Measurements from ENCODE around the gene NCK2. TPM values are rescaled to one million over a fixed set of nuclear protein-coding genes. Genes with fewer than 3 reads are reported as not detected.

Gene NCK2
- total and polyA plus RNA-seq, 10 of the 15 experiments (the other 5 are each of a cell fraction or from before 2014, with no cell fraction given), result 1.2 to 30.9 (median 14.1) TPM

DNA sequence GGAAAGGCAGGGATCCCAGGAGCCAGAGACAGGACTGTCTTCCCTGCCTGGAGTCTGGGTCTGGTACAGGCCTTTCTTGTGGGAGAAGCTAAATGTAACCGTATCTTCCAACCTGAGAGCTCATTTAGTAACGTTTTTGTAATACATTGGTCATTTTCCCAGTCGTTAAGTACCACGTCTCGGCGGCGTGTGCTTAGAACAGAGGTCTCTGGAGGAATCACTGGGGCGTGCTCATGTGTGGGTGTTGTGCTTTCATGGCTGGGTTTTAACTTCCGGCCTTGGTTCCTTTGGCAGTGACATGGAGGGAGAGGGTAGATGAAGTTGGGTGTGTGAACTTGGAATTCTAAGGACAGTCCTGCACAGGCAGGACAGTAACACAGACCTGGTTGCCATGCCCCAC, 79.7 kb downstream of the NCK2 start:
- ChIA-PET POLR2A (no interaction called here), CTCF (no interaction called here), SMC1A (ENCODE audit: uncharacterized antibody, unreplicated experiment) (interaction anchor here (1.0 to 1.1 kb wide), 2 partner anchors 14 to 78 kb away, joined by 3 read pairs; no protein-coding TSS in a partner anchor), RAD21 (ENCODE audit: unreplicated experiment) (no interaction called here)
- no peak overlapping the region for H3K4me3 ChIP-seq
- peaks cover 13% of the 10 kb centered on the region; the same call in 1 of the 2 replicates for H3K4me1 ChIP-seq (ENCODE audit: control insufficient read depth, insufficient read depth, low read length)
- intact Hi-C loops (cut with micrococcal nuclease; ENCODE audit: unreplicated experiment), result no loop called here
- peaks cover 7% of the 10 kb centered on the region for H3K79me2 ChIP-seq (ENCODE audit: control insufficient read depth, insufficient read depth, low read length)
- no peaks in the 10 kb centered on the region for H4K20me1 ChIP-seq (ENCODE audit: control insufficient read depth, insufficient read depth)
- H3K9me3 ChIP-seq (replicated peaks; ENCODE audit: control insufficient read depth, insufficient read depth, low read length), result no peaks in the 10 kb centered on the region
- DNase-seq (ENCODE audit: low read depth, low spot score) (no peak), ATAC-seq (no peak), FAIRE-seq (no peak)
- H3K9ac ChIP-seq (ENCODE audit: control insufficient read depth, insufficient read depth, low read length), result no peak overlapping the region
- no peaks in the 10 kb centered on the region for H3K27me3 ChIP-seq (replicated peaks in 1 of 2; ENCODE audit: control insufficient read depth in 2 of 2, insufficient read depth in 2 of 2, low read length in 1 of 2)
- in situ Hi-C loops (cut with MboI), result no loop called here
- H2AFZ ChIP-seq (ENCODE audit: control insufficient read depth, low read depth, low read length), result no peak overlapping the region
- no TSS peak for BruUV-seq (replicated peaks)
- no peak overlapping the region for H3K27ac ChIP-seq (ENCODE audit: control insufficient read depth, insufficient read depth)
- WGBS (ENCODE audit: insufficient coverage, insufficient replicate concordance, low lambda C conversion rate, missing lambda C conversion rate), result 25% methylated on average over 9 of the region's 9 CpGs
- no peaks in the 10 kb centered on the region; a peak in 1 of 4 replicates for H3K36me3 ChIP-seq (ENCODE audit: control insufficient read depth in 2 of 2, insufficient read depth in 2 of 2, low read length in 1 of 2)
- no peak for TF ChIP-seq ESRRA (IDR thresholded peaks at IDR 0.05; ENCODE audit: low read length)
- TF ChIP-seq MTA3 (IDR thresholded peaks at IDR 0.05; ENCODE audit: borderline replicate concordance, low read length), result no peak
- TF ChIP-seq EED (IDR thresholded peaks at IDR 0.05; ENCODE audit: low read depth), result peak; percentile 35; the same call in 1 of the 2 replicates
- TF ChIP-seq, protein P1, sequence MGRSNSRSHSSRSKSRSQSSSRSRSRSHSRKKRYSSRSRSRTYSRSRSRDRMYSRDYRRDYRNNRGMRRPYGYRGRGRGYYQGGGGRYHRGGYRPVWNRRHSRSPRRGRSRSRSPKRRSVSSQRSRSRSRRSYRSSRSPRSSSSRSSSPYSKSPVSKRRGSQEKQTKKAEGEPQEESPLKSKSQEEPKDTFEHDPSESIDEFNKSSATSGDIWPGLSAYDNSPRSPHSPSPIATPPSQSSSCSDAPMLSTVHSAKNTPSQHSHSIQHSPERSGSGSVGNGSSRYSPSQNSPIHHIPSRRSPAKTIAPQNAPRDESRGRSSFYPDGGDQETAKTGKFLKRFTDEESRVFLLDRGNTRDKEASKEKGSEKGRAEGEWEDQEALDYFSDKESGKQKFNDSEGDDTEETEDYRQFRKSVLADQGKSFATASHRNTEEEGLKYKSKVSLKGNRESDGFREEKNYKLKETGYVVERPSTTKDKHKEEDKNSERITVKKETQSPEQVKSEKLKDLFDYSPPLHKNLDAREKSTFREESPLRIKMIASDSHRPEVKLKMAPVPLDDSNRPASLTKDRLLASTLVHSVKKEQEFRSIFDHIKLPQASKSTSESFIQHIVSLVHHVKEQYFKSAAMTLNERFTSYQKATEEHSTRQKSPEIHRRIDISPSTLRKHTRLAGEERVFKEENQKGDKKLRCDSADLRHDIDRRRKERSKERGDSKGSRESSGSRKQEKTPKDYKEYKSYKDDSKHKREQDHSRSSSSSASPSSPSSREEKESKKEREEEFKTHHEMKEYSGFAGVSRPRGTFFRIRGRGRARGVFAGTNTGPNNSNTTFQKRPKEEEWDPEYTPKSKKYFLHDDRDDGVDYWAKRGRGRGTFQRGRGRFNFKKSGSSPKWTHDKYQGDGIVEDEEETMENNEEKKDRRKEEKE (IDR thresholded peaks at IDR 0.05), result no peak
- no peak for TF ChIP-seq IKZF2 (IDR thresholded peaks at IDR 0.05)
- TF ChIP-seq EGR1 (IDR thresholded peaks at IDR 0.05; ENCODE audit: borderline replicate concordance in 1 of 2, low read depth in 2 of 2, low read length in 2 of 2), result peak in 1 of 2 experiments; percentile 47; a peak in 1 of 3 replicates
- H3K4me2 ChIP-seq (ENCODE audit: control insufficient read depth, insufficient read depth), result no peak overlapping the region

Data from GM12878 (cell line).